Measurements from ENCODE around the gene JOSD1.

Gene JOSD1

GRCh38 chr22:38732251-38732815 is 31.6 kb upstream of the JOSD1 start:
- DNase-seq = no peak

GRCh38 chr22:38731703-38732161 is 31.0 kb upstream of the JOSD1 start:
- DNase-seq = no peak

GRCh38 chr22:38730411-38730871 is 29.7 kb upstream of the JOSD1 start:
- DNase-seq = no peak

GRCh38 chr22:38729946-38730345 is 29.2 kb upstream of the JOSD1 start:
- DNase-seq = no peak

- no peak for DNase-seq
These were observed 28.4 kb upstream of the JOSD1 start for GRCh38 chr22:38728871-38729796.

- DNase-seq = no peak
These were observed 27.0 kb upstream of the JOSD1 start for GRCh38 chr22:38727530-38728451.

GRCh38 chr22:38727123-38727522 is 26.4 kb upstream of the JOSD1 start:
- no peak for DNase-seq

- DNase-seq = no peak
These were observed 25.3 kb upstream of the JOSD1 start for GRCh38 chr22:38725900-38726655.

- DNase-seq = peak; percentile 49
These were observed 24.3 kb upstream of the JOSD1 start for GRCh38 chr22:38724926-38725571.

GRCh38 chr22:38724176-38724575 is 23.4 kb upstream of the JOSD1 start:
- no peak for DNase-seq

GRCh38 chr22:38721551-38721950 is 20.8 kb upstream of the JOSD1 start:
- DNase-seq = no peak

- DNase-seq = no peak
These were observed 19.6 kb upstream of the JOSD1 start for GRCh38 chr22:38720350-38720749.

GRCh38 chr22:38719196-38719595 is 18.5 kb upstream of the JOSD1 start:
- no peak for DNase-seq

- DNase-seq = peak; percentile 61
These were observed 17.7 kb upstream of the JOSD1 start for GRCh38 chr22:38718414-38718813.

GRCh38 chr22:38717244-38717643 is 16.5 kb upstream of the JOSD1 start:
- DNase-seq = no peak

GRCh38 chr22:38716826-38717225 is 16.1 kb upstream of the JOSD1 start:
- no peak for DNase-seq

- DNase-seq = no peak
These were observed 15.5 kb upstream of the JOSD1 start for GRCh38 chr22:38716271-38716670.

- DNase-seq = no peak
These were observed 15.1 kb upstream of the JOSD1 start for GRCh38 chr22:38715852-38716251.

GRCh38 chr22:38715176-38715764 is 14.5 kb upstream of the JOSD1 start:
- DNase-seq = no peak

- no peak for DNase-seq
These were observed 13.2 kb upstream of the JOSD1 start for GRCh38 chr22:38713921-38714320.

GRCh38 chr22:38712486-38713207 is 11.9 kb upstream of the JOSD1 start:
- no peak for DNase-seq

Data from inflammatory macrophage treated with lipopolysaccharide for 4 hours (primary cell).